Measurements from ENCODE around the gene ST8SIA6. TPM values are rescaled to one million over a fixed set of nuclear protein-coding genes. Genes with fewer than 3 reads are reported as not detected.

Gene ST8SIA6
- total RNA-seq, 1 experiment from 2014 or later, result 1.3 TPM

GRCh38 chr10:17286562-17287550, 167.5 kb downstream of the ST8SIA6 start:
- RAD21 ChIA-PET (ENCODE audit: low non-redundant PET in 1 of 2, low total read pairs in 2 of 2, uncharacterized antibody in 2 of 2, unreplicated experiment in 2 of 2), result no interaction called here
- Histone ChIP-seq H3K36me3 (ENCODE audit: control insufficient read depth in 1 of 2, insufficient read depth in 2 of 2, low read length in 2 of 2) (no peaks in the 10 kb centered on the region), H3K79me2 (ENCODE audit: insufficient read depth, low read length) (no peaks in the 10 kb centered on the region), H4K20me1 (ENCODE audit: insufficient read depth) (no peaks in the 10 kb centered on the region), H3K9ac (ENCODE audit: low read length) (no peak overlapping the region), H3K9me3 (ENCODE audit: control insufficient read depth in 1 of 2, insufficient read depth in 1 of 2, low read depth in 1 of 2, low read length in 2 of 2) (peaks cover 7 to 8% of the 10 kb centered on the region in 2 experiments; a peak in 2 of 4 replicates), H3K4me2 (ENCODE audit: low read length) (no peak overlapping the region), H3K27ac (ENCODE audit: low read depth, low read length) (no peak overlapping the region), H2AFZ (ENCODE audit: low read depth, low read length, poor library complexity, severe bottlenecking) (no peak overlapping the region), H3K4me3 (replicated peaks in 1 of 2; ENCODE audit: low read depth in 1 of 2, low read length in 2 of 2) (no peak overlapping the region), H3K9me2 (ENCODE audit: insufficient read depth) (no peaks in the 10 kb centered on the region), H3K27me3 (ENCODE audit: insufficient read depth, low read length) (no peaks in the 10 kb centered on the region), H3K4me1 (ENCODE audit: control insufficient read depth in 1 of 2, insufficient read depth in 2 of 2, low read length in 2 of 2) (peaks cover 0 to 9% of the 10 kb centered on the region in 2 experiments; a peak in 2 of 4 replicates)
- TF ChIP-seq TCF7L2 (IDR thresholded peaks at IDR 0.05; ENCODE audit: borderline replicate concordance, extremely low read depth, insufficient read depth, insufficient read length) (no peak), MAX (IDR thresholded peaks at IDR 0.05) (no peak), JUND (IDR thresholded peaks at IDR 0.05) (no peak)
- TF ChIP-seq, protein P1, sequence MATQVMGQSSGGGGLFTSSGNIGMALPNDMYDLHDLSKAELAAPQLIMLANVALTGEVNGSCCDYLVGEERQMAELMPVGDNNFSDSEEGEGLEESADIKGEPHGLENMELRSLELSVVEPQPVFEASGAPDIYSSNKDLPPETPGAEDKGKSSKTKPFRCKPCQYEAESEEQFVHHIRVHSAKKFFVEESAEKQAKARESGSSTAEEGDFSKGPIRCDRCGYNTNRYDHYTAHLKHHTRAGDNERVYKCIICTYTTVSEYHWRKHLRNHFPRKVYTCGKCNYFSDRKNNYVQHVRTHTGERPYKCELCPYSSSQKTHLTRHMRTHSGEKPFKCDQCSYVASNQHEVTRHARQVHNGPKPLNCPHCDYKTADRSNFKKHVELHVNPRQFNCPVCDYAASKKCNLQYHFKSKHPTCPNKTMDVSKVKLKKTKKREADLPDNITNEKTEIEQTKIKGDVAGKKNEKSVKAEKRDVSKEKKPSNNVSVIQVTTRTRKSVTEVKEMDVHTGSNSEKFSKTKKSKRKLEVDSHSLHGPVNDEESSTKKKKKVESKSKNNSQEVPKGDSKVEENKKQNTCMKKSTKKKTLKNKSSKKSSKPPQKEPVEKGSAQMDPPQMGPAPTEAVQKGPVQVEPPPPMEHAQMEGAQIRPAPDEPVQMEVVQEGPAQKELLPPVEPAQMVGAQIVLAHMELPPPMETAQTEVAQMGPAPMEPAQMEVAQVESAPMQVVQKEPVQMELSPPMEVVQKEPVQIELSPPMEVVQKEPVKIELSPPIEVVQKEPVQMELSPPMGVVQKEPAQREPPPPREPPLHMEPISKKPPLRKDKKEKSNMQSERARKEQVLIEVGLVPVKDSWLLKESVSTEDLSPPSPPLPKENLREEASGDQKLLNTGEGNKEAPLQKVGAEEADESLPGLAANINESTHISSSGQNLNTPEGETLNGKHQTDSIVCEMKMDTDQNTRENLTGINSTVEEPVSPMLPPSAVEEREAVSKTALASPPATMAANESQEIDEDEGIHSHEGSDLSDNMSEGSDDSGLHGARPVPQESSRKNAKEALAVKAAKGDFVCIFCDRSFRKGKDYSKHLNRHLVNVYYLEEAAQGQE (IDR thresholded peaks at IDR 0.05; ENCODE audit: low read depth), result no peak
- CTCF ChIA-PET, result no interaction called here
- POLR2A ChIA-PET, result no interaction called here
- intact Hi-C loops (cut with micrococcal nuclease), result no loop called here
- ATAC-seq, result no peak
- DNase-seq (ENCODE audit: low read depth, low spot score), result no peak
- BruUV-seq (replicated peaks), result no TSS peak

Data from HCT116 (cell line).